RWPE1 (cell line): ENCODE results near the gene CRMP1.

Experiments
- CTCF ChIA-PET: fragments of 350-600 bp; sonication (Branson Sonifier 250); formaldehyde crosslinking; extraction: SDS; loops from one replicate; lab custom pipeline; 2021; lab: Yijun Ruan, JAX
- POLR2A ChIA-PET: fragments of 400-600 bp; formaldehyde crosslinking; extraction: SDS; loops from one replicate; lab custom pipeline; 2020; ENCODE audit warnings: antibody characterized with exemption; ENCODE audit not compliant: low non-redundant PET; lab: Yijun Ruan, JAX
- DNase-seq: peaks from one replicate; pipeline ENCODE4 v3.0.0; 2012; ENCODE audit warnings: low spot score
- H3K27ac ChIP-seq: fragments of 450-650 bp; 2 replicates; pipeline ENCODE4 v1.5.1; 2017
- CTCF ChIP-seq: fragments of 450-650 bp; conservative IDR thresholded peaks from 2 replicates; pipeline ENCODE4 v1.5.1; 2017; ENCODE audit warnings: low read depth, mild to moderate bottlenecking

Gene CRMP1

DNA sequence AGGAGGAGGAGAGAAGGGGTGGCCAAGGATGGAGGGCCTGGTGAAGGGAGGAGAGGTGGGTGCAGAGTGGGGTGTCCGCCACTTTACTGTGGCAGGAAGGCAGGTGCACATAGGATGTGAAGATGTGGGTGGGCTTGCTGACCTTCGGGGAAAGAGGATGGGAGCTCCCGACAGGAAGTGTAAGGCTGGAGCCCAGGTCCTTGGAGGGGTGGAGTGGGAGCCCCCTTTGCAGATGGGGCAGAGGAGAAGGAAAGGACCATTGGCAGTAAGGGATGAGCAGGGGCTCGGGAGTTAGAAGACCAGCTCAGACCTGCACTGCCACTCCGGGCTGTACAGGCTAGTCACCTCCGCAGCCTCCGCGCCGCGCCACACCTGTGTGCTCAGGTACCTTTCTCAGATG lies 92.4 kb downstream of the CRMP1 start:
- ChIA-PET POLR2A (no interaction called here), CTCF (no interaction called here)
- H3K27ac ChIP-seq = no peak overlapping the region
- no peak for TF ChIP-seq CTCF
- DNase-seq = no peak

DNA sequence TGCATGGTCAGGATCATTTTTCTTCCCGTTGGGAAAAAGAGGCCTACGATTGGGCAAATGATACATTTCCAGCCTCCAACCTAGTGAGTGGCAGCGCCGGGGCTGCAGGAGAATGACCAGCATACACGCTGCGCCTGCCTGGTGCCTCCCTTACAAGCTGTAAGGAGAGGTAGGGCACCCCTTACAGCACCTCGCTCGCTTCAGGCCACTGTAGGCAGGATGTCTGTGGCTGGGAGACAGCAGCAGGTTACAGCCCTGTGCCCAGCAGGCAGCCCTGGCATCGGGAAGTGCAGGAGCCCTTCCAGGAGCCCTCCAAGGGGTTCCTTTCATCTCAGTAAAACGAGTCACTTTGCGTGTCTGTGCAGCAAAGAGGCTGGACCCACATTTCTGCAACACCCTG lies 93.5 kb downstream of the CRMP1 start:
- POLR2A ChIA-PET = no interaction called here
- TF ChIP-seq CTCF = no peak
- DNase-seq = no peak
- CTCF ChIA-PET = no interaction called here
- no peak overlapping the region for H3K27ac ChIP-seq

GRCh38 chr4:5798946-5799345 lies 93.9 kb downstream of the CRMP1 start:
- ChIA-PET CTCF (interaction anchor here (0.7 kb wide), 1 partner anchor 77 kb away, joined by 4 read pairs; no protein-coding TSS in a partner anchor), POLR2A (no interaction called here)

GRCh38 chr4:5798462-5798861 lies 94.4 kb downstream of the CRMP1 start:
- no peak for TF ChIP-seq CTCF
- no peak overlapping the region for H3K27ac ChIP-seq
- ChIA-PET CTCF (interaction anchor here (0.7 kb wide), 1 partner anchor 76 kb away, joined by 4 read pairs; no protein-coding TSS in a partner anchor), POLR2A (no interaction called here)
- DNase-seq = no peak

More at GRCh38 chr4:5798946-5799345, 93.9 kb downstream of the CRMP1 start:
- DNase-seq = no peak
- no peak for TF ChIP-seq CTCF
- no peak overlapping the region for H3K27ac ChIP-seq

DNA sequence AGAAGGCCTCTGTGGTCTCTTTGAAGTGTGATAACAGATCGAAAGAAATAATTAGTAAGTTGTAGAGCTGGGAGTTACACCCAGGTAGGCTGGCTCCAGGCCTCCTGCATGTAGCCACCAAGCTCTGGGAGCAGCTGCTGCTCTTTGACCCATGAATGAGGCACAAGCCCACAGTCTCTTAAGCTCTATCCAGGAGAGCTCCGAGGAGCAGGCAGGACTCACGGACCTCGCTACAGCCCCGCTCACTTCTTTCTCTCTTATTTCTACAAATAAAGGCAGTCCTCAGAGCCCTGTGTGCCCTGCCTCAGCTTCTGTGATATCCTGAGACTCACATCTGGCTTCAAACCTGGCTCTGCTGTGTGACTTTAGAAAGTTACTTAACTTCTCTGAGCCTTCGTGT lies 95.0 kb downstream of the CRMP1 start:
- CTCF ChIA-PET = no interaction called here
- POLR2A ChIA-PET = no interaction called here
- DNase-seq = no peak
- TF ChIP-seq CTCF = no peak
- H3K27ac ChIP-seq = no peak overlapping the region

- H3K27ac ChIP-seq = no peak overlapping the region
- POLR2A ChIA-PET = no interaction called here
- TF ChIP-seq CTCF = no peak
- CTCF ChIA-PET = no interaction called here
- DNase-seq = no peak
Measured at GRCh38 chr4:5796976-5797375, 95.9 kb downstream of the CRMP1 start.

GRCh38 chr4:5795580-5795979 lies 97.3 kb downstream of the CRMP1 start:
- no peak for TF ChIP-seq CTCF
- no peak overlapping the region for H3K27ac ChIP-seq
- DNase-seq = no peak
- ChIA-PET CTCF (no interaction called here), POLR2A (no interaction called here)
